Raji (cell line): Measurements from ENCODE around the gene STAP2.

ENCODE experiments used
- POLR2A ChIP-seq: IDR thresholded peaks from 2 replicates; pipeline ENCODE4 v1.6.1; 2011; ENCODE audit warnings: low read depth, low read length, control low read depth; ENCODE audit not compliant: insufficient read depth

The STAP2 gene

DNA sequence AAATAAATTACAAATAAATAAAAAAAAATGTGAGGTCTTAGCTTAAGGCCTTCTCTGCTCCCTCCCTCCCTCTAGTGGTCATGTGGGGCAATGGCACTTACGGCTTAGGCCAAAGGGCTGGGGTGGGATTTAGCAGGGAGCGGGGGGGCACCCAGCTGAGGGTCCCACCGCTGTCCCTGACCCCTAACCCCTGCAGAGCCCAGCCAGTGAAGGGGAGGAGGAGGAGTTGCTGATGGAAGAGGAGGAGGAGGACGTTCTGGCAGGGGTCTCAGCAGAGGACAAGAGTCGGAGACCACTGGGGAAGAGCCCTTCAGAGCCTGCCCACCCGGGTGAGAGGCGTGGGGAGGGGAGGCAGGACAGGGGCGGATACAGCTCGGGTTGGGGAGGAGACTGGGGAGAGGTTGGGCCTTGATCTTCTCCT is 14.1 kb upstream of the STAP2 start:
- TF ChIP-seq POLR2A = no peak

- no peak for TF ChIP-seq POLR2A
These were observed 12.1 kb upstream of the STAP2 start for GRCh38 chr19:4350726-4351125.

- no peak for TF ChIP-seq POLR2A
These were observed 11.5 kb upstream of the STAP2 start for GRCh38 chr19:4350111-4350510.

DNA sequence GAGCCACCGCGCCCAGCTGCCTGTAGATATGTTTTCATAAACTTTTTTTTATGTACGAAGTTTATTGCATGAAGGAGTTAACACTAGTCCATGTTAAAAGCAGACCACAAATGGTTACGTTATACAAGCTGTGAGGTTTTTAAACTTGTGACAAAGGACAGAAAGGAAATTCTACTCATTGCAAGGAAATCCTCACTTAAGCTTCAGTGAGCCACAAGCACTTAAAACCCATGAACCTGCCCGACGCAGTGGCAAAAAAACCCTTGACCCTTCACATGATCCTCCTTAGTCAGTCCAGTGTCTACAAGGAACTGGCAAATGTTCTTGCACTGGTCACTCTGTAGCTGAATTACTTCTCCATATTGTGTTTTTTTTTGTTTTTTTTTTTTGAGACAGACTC is 8.9 kb upstream of the STAP2 start:
- no peak for TF ChIP-seq POLR2A

DNA sequence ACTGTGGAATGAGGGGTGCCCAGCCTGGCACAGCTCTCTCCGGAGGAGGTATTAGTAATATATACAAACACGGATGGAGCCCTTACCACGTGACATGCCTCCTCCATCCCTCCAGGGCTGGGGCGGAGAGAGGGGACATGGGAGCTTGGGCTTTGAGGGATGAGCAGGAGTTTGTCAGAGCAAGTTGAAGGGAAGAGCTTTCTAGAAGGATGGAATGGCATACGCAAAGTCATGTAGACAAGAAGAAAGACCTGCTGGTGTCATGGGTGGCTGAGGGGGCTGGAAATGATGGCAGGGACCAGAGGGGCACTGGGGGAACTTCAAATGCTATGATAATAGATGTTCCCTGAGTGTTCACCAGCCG is 7.4 kb upstream of the STAP2 start:
- TF ChIP-seq POLR2A = no peak

GRCh38 chr19:4345342-4346019 is 6.9 kb upstream of the STAP2 start:
- no peak for TF ChIP-seq POLR2A

GRCh38 chr19:4343370-4344307 is 5.0 kb upstream of the STAP2 start, which contains the start of gene MPND:
Gene MPND (plus strand): TSS chr19:4343562. CDS start chr19:4343594, 32 bp downstream.
- peak; percentile 70 for TF ChIP-seq POLR2A

DNA sequence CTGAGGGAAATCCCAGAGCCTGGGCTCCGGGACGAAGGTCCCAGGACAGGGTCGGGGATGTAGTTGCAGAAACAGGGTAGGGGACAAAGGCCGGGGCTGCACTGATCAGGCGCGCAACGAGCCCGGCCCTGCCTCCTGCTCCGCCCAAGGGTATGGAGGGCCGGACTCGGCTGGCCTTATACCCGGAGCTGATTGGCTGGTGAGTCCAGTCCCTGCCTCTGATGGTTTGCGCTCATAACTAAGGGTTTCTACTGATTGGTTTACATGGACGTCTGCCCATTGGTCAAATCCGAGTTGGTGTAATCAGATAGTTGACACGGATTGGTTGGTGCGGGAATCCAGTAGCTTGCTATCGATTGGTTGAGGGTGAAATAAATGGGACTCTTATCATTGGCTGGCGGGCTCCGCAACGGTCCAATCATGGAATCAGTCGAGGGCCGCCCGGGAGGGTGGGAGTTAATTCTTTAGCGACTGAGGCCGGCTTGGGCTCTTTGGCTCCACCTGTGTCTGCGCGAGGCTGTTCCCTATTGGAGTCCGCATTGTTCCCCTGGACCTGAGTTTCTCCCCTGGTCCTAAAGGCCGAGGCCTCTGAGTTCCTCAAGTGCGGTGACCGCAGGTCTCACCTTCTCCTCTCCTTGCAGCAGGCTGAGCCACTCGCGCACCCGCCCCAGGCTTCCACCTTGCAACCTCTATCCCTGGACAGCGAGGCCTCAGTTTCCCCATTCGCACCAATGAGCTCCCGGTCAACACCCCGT is 4.2 kb upstream of the STAP2 start:
- TF ChIP-seq POLR2A = peak; percentile 87

- TF ChIP-seq POLR2A = no peak
These were observed 3.6 kb upstream of the STAP2 start for GRCh38 chr19:4342314-4342614.

- TF ChIP-seq POLR2A = no peak
These were observed 654 bp downstream of the STAP2 start for GRCh38 chr19:4337906-4338440.

DNA sequence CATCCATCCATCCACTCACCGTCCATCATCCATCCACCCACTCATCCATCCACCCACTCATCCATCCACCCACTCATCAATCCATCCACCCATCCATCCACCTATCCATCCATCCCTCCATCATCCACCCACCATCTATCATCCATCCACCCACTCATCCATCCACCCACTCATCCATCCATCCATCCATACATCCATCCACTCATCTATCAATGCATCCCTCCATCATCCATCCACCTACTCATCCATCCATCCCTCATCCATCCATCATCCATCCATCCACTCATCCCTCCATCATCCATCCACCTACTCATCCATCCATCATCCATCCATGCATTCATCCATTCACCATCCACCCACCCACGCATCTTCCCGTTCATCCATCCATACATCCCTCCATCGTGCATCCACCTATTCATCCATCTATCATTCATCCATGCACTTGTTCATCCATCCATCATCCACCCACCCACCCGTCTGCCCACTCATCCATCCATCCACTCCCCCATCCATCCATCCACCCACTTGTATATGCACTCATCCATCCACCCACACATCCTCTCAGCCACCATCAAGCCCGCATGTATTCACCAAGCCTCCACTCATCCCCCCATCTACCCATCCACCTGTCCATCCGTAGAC is 3.6 kb downstream of the STAP2 start:
- no peak for TF ChIP-seq POLR2A

GRCh38 chr19:4329858-4330257 is 8.8 kb downstream of the STAP2 start:
- TF ChIP-seq POLR2A = no peak; the same call in 1 of the 2 replicates

- 0 out of 2 replicates have a peak, but pooled peaks have one; percentile 29 for TF ChIP-seq POLR2A
These were observed 9.5 kb downstream of the STAP2 start for GRCh38 chr19:4328991-4329681.
